Upper lobe of left lung (tissue), 6 donors: Measurements from ENCODE around the gene HEG1. TPM values are rescaled to one million over a fixed set of nuclear protein-coding genes. Genes with fewer than 3 reads are reported as not detected.

ENCODE experiments used
- ATAC-seq, 2 donors: fragments of 200-7000 bp; cut with Tn5 transposase; one replicate each; pipeline ENCODE4 v1.9.1; 2022; ENCODE audit warnings: mild to moderate bottlenecking in 2 of 2, moderate library complexity in 2 of 2; ENCODE audit not compliant: low FRiP score in 2 of 2
- DNase-seq, 2 donors: peaks; one replicate each; pipeline ENCODE4 v3.0.0-alpha.2; 2019 to 2020
- H3K27ac ChIP-seq, 4 donors: fragments of 200-600 bp; sonication (generic); one replicate each; pipeline ENCODE4 v1.5.1; 2016 to 2019
- H3K27me3 ChIP-seq, 4 donors: fragments of 200-600 bp; sonication (generic); one replicate each; pipeline ENCODE4 v1.5.1; 2017 to 2019
- H3K36me3 ChIP-seq, 4 donors: fragments of 200-600 bp; sonication (generic); one replicate each; pipeline ENCODE4 v1.5.1; 2016 to 2019
- H3K4me1 ChIP-seq, 4 donors: fragments of 200-600 bp; sonication (generic); one replicate each; pipeline ENCODE4 v1.5.1; 2018 to 2019
- H3K4me3 ChIP-seq, 4 donors: fragments of 200-600 bp; sonication (generic); one replicate each; pipeline ENCODE4 v1.5.1; 2017 to 2019; ENCODE audit warnings: mild to moderate bottlenecking in 2 of 4, moderate library complexity in 1 of 4
- H3K9me3 ChIP-seq, 4 donors: fragments of 200-600 bp; sonication (generic); one replicate each; pipeline ENCODE4 v1.5.1; 2018 to 2019
- EP300 ChIP-seq, 4 donors: sonication (generic); formaldehyde crosslinking; IDR thresholded peaks; one replicate each; pipeline ENCODE4 v1.5.1; 2017; ENCODE audit warnings: antibody characterized with exemption in 4 of 4, control low read depth in 2 of 4
- POLR2A ChIP-seq, 4 donors: fragments of 450-650 bp; IDR thresholded peaks; one replicate each; pipeline ENCODE4 v1.5.1; 2016 to 2017; ENCODE audit warnings: antibody characterized with exemption in 4 of 4, mild to moderate bottlenecking in 2 of 4
- POLR2AphosphoS5 ChIP-seq, 2 donors: sonication (generic); formaldehyde crosslinking; IDR thresholded peaks; one replicate each; pipeline ENCODE4 v1.5.1; 2017; ENCODE audit warnings: antibody characterized with exemption in 2 of 2
- WGBS, 2 donors: methylation state at CpG; one replicate each; pipeline ENCODE4 v1.1.5; 2017 to 2018; 5-methylcytosine and 5-hydroxymethylcytosine counted together
- total RNA-seq, 6 donors: library from RNA; depleted of rRNA in 4 of 6; stranded (reverse); fragments of >200 nt in 4 of 6; gene quantifications; one replicate each; pipeline versions ENCODE4 v1.1.0 to v1.2.1, GENCODE V29; 2016 to 2021
- TF ChIP-seq, protein P1 (sequence below), 6 experiments: fragments of 450-650 bp in 4 of 6; fragments of 200-600 bp in 2 of 6; sonication (generic) in 2 of 6; IDR thresholded peaks; one replicate each; pipeline ENCODE4 v1.5.1; 2016 to 2019; ENCODE audit warnings: antibody characterized with exemption in 6 of 6
- donor health status: DM: no; HTN: no; CAD: no; lungs with moderate emphysema.
- donor health status: DM: no; HTN: yes; CAD: no; lungs with severe emphysema.

Gene HEG1
- total RNA-seq, 6 donors from 2014 or later, result 45.1 to 168 (median 100) TPM

DNA sequence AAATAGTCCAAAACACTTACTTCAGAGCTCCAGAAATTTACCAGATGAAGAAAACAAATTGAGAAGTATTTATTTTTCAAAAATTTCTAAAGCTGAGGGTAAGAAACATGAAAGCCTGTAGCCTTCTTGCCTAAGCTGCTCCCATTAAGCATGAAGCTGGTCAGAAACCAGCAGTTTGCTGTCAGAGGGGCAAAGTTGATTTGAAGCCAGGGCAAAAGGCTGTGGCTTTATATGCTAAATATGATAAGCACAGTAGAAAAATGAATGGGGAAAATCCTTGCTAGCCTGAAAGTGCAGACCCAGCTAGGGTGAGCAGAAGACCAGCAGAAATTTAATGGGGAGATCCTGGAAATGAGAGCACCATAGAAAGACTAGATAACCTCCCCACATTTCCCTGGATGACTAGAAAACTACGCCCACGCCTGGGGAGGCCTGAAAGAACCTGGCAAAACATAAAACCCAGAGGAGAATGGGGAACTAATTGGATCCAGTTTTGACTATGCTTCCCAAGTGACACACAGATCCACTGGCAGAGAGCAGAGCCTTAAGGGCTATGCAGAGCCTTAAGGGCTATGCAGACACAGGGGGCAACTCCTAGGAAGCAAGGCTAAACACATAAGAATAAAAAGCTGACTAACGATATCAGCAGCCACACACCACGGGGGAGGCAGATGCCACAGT, 43.0 kb upstream of the HEG1 start:
- Histone ChIP-seq H3K4me3 (no peak overlapping the region), H3K4me1 (no peaks in the 10 kb centered on the region), H3K9me3 (no peaks in the 10 kb centered on the region), H3K36me3 (no peaks in the 10 kb centered on the region), H3K27me3 (no peaks in the 10 kb centered on the region), H3K27ac (no peak overlapping the region)
- no peak for ATAC-seq
- TF ChIP-seq POLR2A (IDR thresholded peaks at IDR 0.05) (no peak), EP300 (IDR thresholded peaks at IDR 0.05) (no peak), POLR2AphosphoS5 (IDR thresholded peaks at IDR 0.05) (no peak)
- TF ChIP-seq, protein P1, sequence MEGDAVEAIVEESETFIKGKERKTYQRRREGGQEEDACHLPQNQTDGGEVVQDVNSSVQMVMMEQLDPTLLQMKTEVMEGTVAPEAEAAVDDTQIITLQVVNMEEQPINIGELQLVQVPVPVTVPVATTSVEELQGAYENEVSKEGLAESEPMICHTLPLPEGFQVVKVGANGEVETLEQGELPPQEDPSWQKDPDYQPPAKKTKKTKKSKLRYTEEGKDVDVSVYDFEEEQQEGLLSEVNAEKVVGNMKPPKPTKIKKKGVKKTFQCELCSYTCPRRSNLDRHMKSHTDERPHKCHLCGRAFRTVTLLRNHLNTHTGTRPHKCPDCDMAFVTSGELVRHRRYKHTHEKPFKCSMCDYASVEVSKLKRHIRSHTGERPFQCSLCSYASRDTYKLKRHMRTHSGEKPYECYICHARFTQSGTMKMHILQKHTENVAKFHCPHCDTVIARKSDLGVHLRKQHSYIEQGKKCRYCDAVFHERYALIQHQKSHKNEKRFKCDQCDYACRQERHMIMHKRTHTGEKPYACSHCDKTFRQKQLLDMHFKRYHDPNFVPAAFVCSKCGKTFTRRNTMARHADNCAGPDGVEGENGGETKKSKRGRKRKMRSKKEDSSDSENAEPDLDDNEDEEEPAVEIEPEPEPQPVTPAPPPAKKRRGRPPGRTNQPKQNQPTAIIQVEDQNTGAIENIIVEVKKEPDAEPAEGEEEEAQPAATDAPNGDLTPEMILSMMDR (IDR thresholded peaks at IDR 0.05), result no peak
- no peak for DNase-seq
- WGBS, 2 donors, result 95 to 96% methylated on average over 4 of the region's 4 CpGs

DNA sequence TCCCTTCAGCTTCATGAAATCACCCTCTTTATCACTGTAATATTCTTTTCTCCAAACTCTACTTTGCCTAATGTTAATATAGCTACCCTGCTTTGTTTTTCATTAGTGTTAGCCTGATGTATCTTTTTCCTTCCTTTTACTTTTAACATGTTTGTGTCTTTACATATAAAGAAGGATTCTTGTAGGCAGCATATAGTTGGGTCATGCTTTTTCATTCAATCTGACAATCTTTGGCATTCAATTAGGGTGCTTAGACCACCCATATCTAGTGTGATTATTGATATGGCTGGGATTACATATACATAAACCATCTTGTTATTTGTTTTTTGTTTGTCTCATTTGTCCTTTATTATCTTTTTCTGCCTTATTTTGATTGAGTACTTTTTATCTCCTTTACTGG, 34.9 kb upstream of the HEG1 start:
- peaks cover 0 to 5% (median 0%) of the 10 kb centered on the region in 4 donors for H3K4me1 ChIP-seq
- ATAC-seq (no peak), DNase-seq (no peak)
- no peak overlapping the region for H3K4me3 ChIP-seq
- H3K27ac ChIP-seq, result no peak overlapping the region
- TF ChIP-seq, protein P1 (IDR thresholded peaks at IDR 0.05), result no peak
- TF ChIP-seq POLR2AphosphoS5 (IDR thresholded peaks at IDR 0.05), result no peak
- no peak for TF ChIP-seq POLR2A (IDR thresholded peaks at IDR 0.05)
- no peak for TF ChIP-seq EP300 (IDR thresholded peaks at IDR 0.05)
- no peaks in the 10 kb centered on the region for H3K36me3 ChIP-seq
- no peaks in the 10 kb centered on the region for H3K27me3 ChIP-seq
- no peaks in the 10 kb centered on the region for H3K9me3 ChIP-seq

DNA sequence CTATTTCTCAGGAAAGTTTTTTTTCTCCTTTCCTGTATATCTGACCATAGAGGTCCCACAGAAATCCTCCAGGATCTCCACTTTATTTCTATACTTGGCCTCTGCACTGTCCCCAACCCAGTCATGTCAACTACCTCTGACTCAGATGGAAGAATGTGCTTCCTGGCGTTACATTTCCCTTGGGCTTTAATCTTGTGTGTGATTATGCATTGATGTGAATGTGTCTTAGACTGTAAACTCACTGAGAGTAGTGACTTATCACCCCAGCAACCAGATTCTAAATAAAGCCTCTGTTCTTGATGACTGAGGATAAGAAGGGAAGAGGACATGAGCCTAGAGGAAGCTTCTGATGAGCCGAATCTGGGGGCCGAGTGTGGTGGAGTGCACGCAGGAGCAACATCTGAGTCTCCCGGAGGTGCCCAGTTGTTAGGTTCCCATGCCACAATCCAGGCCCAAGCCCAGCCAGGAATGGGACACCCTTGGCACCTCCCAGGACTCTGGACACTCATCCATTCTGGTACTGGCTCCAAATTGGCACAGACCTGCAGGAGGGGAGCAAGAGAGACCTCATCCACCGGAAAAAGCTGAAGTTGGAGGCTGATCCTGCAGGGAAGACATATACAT, 32.1 kb upstream of the HEG1 start:
- TF ChIP-seq POLR2A (IDR thresholded peaks at IDR 0.05) (no peak), EP300 (IDR thresholded peaks at IDR 0.05) (no peak), POLR2AphosphoS5 (IDR thresholded peaks at IDR 0.05) (no peak)
- TF ChIP-seq, protein P1 (IDR thresholded peaks at IDR 0.05), result no peak
- H3K9me3 ChIP-seq, result no peaks in the 10 kb centered on the region
- H3K4me1 ChIP-seq, result peaks cover 0 to 5% (median 0%) of the 10 kb centered on the region in 4 donors
- H3K27ac ChIP-seq, result no peak overlapping the region
- WGBS, 2 donors, result 73 to 77% methylated on average over 6 of the region's 6 CpGs
- ATAC-seq (no peak), DNase-seq (no peak)
- H3K36me3 ChIP-seq, result no peaks in the 10 kb centered on the region
- H3K27me3 ChIP-seq, result no peaks in the 10 kb centered on the region
- H3K4me3 ChIP-seq, result no peak overlapping the region

DNA sequence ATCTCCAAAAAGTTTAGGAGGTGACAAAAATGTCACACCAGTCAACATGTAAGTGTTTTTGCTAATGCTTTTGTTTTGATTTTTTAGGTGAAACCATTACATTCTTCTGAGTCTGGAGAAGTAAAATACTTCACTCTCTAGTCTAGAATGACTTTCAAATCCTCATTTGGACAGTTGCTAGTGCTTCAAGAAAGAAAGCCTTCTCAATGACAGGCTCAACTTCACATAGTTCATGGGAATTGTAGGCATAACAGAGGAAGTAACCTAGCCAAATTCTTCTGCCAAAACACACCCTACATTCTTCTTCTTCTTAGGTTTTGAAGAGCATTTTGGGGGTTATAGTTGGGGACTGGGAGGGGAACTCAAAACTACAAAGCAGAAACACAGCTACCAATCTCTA, 29.4 kb upstream of the HEG1 start:
- H3K4me1 ChIP-seq, result peaks cover 0 to 5% (median 0%) of the 10 kb centered on the region in 4 donors

More for the DNA sequence above, 29.4 kb upstream of the HEG1 start:
- H3K9me3 ChIP-seq, result no peaks in the 10 kb centered on the region
- H3K27ac ChIP-seq, result no peak overlapping the region
- DNase-seq (no peak), ATAC-seq (no peak)
- TF ChIP-seq, protein P1 (IDR thresholded peaks at IDR 0.05), result no peak
- no peaks in the 10 kb centered on the region for H3K36me3 ChIP-seq
- no peaks in the 10 kb centered on the region for H3K27me3 ChIP-seq
- H3K4me3 ChIP-seq, result no peak overlapping the region
